HepG2 (cell line): ENCODE measurements around the gene ALCAM. TPM values are rescaled to one million over a fixed set of nuclear protein-coding genes. Genes with fewer than 3 reads are reported as not detected.

ENCODE experiments used
- ARID2 ChIP-seq: sonication (generic); formaldehyde crosslinking; IDR thresholded peaks from 2 replicates; pipeline ENCODE4 v1.8.1; 2022; ENCODE audit warnings: mild to moderate bottlenecking, missing genetic modification reagents, borderline replicate concordance
- DDIT3 ChIP-seq: sonication (generic); formaldehyde crosslinking; IDR thresholded peaks from 2 replicates; pipeline ENCODE4 v1.4.0; 2020; ENCODE audit warnings: mild to moderate bottlenecking, missing genetic modification reagents
- DMAP1 ChIP-seq: IDR thresholded peaks from 2 replicates; pipeline ENCODE4 v1.6.1; 2016
- HNRNPK ChIP-seq: fragments of 200-400 bp; formaldehyde crosslinking; IDR thresholded peaks from 2 replicates; pipeline ENCODE4 v1.6.1; 2018; ENCODE audit warnings: low read length, low read depth, moderate library complexity, mild to moderate bottlenecking; ENCODE audit not compliant: poor library complexity, severe bottlenecking
- HNRNPL ChIP-seq: fragments of 200-400 bp; formaldehyde crosslinking; IDR thresholded peaks from 2 replicates; pipeline ENCODE4 v1.6.1; 2017; ENCODE audit warnings: mild to moderate bottlenecking, low read depth, low read length
- SIN3B ChIP-seq: fragments of 150-350 bp; IDR thresholded peaks from 2 replicates; pipeline ENCODE4 v1.6.1; 2014; ENCODE audit warnings: low read length
- ZFP36L2 ChIP-seq: sonication (generic); formaldehyde crosslinking; IDR thresholded peaks from 2 replicates; pipeline ENCODE4 v1.4.0; 2020; ENCODE audit warnings: missing genetic modification reagents
- ZNF552 ChIP-seq: sonication (generic); formaldehyde crosslinking; IDR thresholded peaks from 2 replicates; pipeline ENCODE4 v1.9.0; 2022; ENCODE audit warnings: missing genetic modification reagents, mild to moderate bottlenecking, borderline replicate concordance
- ZNF773 ChIP-seq: sonication (generic); formaldehyde crosslinking; IDR thresholded peaks from 2 replicates; pipeline ENCODE4 v1.4.0; 2020; ENCODE audit warnings: missing genetic modification reagents, borderline replicate concordance
- polyA plus RNA-seq, 8 experiments: library from polyadenylated mRNA; depleted of rRNA in 3 of 8; stranded (reverse) in 7 of 8; unstranded in 1 of 8; fragments of >200 nt; fragmentation: Illumina TruSeq in 4 of 8; extraction: Trizol in 4 of 8; gene quantifications; 2 replicates each; pipeline versions ENCODE4 v1.2.1 to v1.2.3, GENCODE V29; 2011 to 2016; ENCODE audit warnings: low read depth in 4 of 8, missing spikeins in 1 of 8, mixed read lengths in 1 of 8; ENCODE audit not compliant: insufficient read depth in 1 of 8
- total RNA-seq, 5 experiments: library from RNA; depleted of rRNA; stranded (reverse); fragments of >200 nt; fragmentation: Illumina TruSeq; extraction: Trizol; gene quantifications; 2 replicates each; pipeline ENCODE4 v1.2.3, GENCODE V29; 2016; ENCODE audit warnings: low read depth in 1 of 5
- TF ChIP-seq, protein P1 (sequence below): sonication (generic); formaldehyde crosslinking; IDR thresholded peaks from one replicate; pipeline ENCODE4 v1.5.1; 2020; ENCODE audit warnings: mild to moderate bottlenecking, missing genetic modification reagents; ENCODE audit errors: not compliant biosample characterization
- TF ChIP-seq, protein P2 (sequence below): sonication (generic); formaldehyde crosslinking; IDR thresholded peaks from 2 replicates; pipeline ENCODE4 v1.4.0; 2020; ENCODE audit warnings: missing genetic modification reagents
- TF ChIP-seq, protein P3 (sequence below): sonication (generic); formaldehyde crosslinking; IDR thresholded peaks from 2 replicates; pipeline ENCODE4 v1.5.0; 2020; ENCODE audit warnings: mild to moderate bottlenecking, missing genetic modification reagents, moderate library complexity
- TF ChIP-seq, protein P4 (sequence below): sonication (generic); formaldehyde crosslinking; IDR thresholded peaks from 2 replicates; pipeline ENCODE4 v1.4.0; 2020; ENCODE audit warnings: missing genetic modification reagents, borderline replicate concordance

The ALCAM gene
- total and polyA plus RNA-seq, 2 of the 13 experiments (the other 11 are each of a cell fraction or from before 2014, with no cell fraction given): 26.0 to 33.1 TPM

GRCh38 chr3:105367406-105368213 is 901 bp downstream of the ALCAM start (continued):
- TF ChIP-seq HNRNPK (no peak), ARID2 (CRISPR knock-in tag) (peak; percentile 17; the same call in 1 of the 2 replicates), ZNF552 (CRISPR knock-in tag) (no peak), ZNF773 (CRISPR knock-in tag) (peak; percentile 75; the same call in 1 of the 2 replicates), HNRNPL (peak; percentile 41; the same call in 1 of the 2 replicates), ZFP36L2 (CRISPR knock-in tag) (no peak), SIN3B (0 out of 2 replicates have a peak, but pooled peaks have one; percentile 41), DDIT3 (CRISPR knock-in tag) (no peak), DMAP1 (CRISPR knock-in tag) (peak; percentile 11; the same call in 1 of the 2 replicates)
- TF ChIP-seq, protein P1, sequence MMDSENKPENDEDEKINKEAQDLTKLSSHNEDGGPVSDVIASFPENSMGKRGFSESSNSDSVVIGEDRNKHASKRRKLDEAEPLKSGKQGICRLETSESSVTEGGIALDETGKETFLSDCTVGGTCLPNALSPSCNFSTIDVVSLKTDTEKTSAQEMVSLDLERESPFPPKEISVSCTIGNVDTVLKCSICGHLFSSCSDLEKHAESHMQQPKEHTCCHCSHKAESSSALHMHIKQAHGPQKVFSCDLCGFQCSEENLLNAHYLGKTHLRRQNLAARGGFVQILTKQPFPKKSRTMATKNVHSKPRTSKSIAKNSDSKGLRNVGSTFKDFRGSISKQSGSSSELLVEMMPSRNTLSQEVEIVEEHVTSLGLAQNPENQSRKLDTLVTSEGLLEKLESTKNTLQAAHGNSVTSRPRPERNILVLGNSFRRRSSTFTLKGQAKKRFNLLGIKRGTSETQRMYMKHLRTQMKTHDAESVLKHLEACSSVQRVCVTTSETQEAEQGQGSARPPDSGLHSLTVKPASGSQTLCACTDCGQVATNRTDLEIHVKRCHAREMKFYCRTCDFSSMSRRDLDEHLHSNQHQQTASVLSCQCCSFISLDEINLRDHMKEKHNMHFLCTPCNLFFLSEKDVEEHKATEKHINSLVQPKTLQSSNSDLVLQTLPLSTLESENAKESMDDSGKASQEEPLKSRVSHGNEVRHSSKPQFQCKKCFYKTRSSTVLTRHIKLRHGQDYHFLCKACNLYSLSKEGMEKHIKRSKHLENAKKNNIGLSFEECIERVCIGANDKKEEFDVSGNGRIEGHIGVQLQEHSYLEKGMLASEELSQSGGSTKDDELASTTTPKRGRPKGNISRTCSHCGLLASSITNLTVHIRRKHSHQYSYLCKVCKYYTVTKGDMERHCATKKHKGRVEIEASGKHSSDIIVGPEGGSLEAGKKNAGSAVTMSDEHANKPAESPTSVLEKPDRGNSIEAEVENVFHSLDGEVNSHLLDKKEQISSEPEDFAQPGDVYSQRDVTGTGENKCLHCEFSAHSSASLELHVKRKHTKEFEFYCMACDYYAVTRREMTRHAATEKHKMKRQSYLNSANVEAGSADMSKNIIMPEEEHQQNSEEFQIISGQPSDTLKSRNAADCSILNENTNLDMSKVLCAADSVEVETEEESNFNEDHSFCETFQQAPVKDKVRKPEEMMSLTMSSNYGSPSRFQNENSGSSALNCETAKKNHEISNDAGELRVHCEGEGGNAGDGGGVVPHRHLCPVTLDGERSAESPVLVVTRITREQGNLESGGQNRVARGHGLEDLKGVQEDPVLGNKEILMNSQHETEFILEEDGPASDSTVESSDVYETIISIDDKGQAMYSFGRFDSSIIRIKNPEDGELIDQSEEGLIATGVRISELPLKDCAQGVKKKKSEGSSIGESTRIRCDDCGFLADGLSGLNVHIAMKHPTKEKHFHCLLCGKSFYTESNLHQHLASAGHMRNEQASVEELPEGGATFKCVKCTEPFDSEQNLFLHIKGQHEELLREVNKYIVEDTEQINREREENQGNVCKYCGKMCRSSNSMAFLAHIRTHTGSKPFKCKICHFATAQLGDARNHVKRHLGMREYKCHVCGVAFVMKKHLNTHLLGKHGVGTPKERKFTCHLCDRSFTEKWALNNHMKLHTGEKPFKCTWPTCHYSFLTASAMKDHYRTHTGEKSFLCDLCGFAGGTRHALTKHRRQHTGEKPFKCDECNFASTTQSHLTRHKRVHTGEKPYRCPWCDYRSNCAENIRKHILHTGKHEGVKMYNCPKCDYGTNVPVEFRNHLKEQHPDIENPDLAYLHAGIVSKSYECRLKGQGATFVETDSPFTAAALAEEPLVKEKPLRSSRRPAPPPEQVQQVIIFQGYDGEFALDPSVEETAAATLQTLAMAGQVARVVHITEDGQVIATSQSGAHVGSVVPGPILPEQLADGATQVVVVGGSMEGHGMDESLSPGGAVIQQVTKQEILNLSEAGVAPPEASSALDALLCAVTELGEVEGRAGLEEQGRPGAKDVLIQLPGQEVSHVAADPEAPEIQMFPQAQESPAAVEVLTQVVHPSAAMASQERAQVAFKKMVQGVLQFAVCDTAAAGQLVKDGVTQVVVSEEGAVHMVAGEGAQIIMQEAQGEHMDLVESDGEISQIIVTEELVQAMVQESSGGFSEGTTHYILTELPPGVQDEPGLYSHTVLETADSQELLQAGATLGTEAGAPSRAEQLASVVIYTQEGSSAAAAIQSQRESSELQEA: no peak
- TF ChIP-seq, protein P2, sequence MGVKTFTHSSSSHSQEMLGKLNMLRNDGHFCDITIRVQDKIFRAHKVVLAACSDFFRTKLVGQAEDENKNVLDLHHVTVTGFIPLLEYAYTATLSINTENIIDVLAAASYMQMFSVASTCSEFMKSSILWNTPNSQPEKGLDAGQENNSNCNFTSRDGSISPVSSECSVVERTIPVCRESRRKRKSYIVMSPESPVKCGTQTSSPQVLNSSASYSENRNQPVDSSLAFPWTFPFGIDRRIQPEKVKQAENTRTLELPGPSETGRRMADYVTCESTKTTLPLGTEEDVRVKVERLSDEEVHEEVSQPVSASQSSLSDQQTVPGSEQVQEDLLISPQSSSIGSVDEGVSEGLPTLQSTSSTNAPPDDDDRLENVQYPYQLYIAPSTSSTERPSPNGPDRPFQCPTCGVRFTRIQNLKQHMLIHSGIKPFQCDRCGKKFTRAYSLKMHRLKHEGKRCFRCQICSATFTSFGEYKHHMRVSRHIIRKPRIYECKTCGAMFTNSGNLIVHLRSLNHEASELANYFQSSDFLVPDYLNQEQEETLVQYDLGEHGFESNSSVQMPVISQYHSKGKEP (CRISPR knock-in tag): no peak
- TF ChIP-seq, protein P3, sequence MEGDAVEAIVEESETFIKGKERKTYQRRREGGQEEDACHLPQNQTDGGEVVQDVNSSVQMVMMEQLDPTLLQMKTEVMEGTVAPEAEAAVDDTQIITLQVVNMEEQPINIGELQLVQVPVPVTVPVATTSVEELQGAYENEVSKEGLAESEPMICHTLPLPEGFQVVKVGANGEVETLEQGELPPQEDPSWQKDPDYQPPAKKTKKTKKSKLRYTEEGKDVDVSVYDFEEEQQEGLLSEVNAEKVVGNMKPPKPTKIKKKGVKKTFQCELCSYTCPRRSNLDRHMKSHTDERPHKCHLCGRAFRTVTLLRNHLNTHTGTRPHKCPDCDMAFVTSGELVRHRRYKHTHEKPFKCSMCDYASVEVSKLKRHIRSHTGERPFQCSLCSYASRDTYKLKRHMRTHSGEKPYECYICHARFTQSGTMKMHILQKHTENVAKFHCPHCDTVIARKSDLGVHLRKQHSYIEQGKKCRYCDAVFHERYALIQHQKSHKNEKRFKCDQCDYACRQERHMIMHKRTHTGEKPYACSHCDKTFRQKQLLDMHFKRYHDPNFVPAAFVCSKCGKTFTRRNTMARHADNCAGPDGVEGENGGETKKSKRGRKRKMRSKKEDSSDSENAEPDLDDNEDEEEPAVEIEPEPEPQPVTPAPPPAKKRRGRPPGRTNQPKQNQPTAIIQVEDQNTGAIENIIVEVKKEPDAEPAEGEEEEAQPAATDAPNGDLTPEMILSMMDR (CRISPR knock-in tag): no peak
- TF ChIP-seq, protein P4, sequence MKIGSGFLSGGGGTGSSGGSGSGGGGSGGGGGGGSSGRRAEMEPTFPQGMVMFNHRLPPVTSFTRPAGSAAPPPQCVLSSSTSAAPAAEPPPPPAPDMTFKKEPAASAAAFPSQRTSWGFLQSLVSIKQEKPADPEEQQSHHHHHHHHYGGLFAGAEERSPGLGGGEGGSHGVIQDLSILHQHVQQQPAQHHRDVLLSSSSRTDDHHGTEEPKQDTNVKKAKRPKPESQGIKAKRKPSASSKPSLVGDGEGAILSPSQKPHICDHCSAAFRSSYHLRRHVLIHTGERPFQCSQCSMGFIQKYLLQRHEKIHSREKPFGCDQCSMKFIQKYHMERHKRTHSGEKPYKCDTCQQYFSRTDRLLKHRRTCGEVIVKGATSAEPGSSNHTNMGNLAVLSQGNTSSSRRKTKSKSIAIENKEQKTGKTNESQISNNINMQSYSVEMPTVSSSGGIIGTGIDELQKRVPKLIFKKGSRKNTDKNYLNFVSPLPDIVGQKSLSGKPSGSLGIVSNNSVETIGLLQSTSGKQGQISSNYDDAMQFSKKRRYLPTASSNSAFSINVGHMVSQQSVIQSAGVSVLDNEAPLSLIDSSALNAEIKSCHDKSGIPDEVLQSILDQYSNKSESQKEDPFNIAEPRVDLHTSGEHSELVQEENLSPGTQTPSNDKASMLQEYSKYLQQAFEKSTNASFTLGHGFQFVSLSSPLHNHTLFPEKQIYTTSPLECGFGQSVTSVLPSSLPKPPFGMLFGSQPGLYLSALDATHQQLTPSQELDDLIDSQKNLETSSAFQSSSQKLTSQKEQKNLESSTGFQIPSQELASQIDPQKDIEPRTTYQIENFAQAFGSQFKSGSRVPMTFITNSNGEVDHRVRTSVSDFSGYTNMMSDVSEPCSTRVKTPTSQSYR (CRISPR knock-in tag): no peak; the same call in 1 of the 2 replicates
